ENCODE data around the gene HTRA3. TPM values are rescaled to one million over a fixed set of nuclear protein-coding genes. Genes with fewer than 3 reads are reported as not detected.

The HTRA3 gene
- total and polyA plus RNA-seq, 2 experiments from 2014 or later: 1.3 to 3.6 TPM

DNA sequence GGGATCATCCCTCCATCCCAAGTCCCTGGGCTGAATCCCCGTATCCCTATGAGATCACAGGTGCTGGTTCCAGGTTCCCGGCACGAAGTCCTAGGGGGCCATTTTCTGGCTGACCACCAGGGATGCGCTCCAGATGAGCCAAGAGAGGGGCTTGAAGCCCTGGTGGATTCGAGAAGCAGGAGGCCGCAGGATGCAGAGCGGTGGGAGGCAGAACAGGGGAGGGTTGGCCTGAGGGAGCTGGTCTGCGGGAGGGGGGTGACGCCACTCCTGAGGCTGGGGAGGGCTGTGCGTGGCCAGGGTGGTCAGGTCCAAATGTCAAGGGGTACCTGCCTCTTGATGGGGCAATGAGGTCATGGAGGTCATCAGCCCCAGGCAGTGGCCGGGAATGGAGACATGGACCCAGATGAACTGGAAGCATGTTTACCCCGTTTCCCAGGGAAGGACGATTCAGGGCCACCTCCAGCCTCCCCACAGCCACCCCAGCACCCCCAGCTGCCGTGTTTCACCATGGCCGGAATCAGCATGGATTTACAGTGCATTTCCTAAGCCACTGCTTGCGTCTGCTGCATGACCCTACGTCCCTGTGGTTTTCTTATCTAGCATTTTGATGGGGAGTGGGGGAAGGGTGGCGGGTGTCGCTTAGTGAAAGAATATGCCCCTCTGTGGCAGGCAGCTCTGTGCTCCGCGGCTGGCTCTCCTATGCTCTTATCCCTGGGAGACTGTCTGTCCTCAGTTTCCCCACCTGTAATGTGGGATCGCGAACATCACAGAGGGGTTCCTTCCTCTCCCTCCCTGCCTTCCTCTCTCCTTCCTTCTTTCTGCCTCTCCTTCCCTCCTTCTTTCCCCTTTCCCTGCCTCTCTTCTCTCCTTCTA is 17.0 kb upstream of the HTRA3 start (continued):
- TF ChIP-seq JUNB (IDR thresholded peaks at IDR 0.05; ENCODE audit: unreplicated experiment): no peak
- no peak for TF ChIP-seq CTCF (conservative IDR thresholded peaks at IDR 0.05; ENCODE audit: low read depth in 2 of 2)
- no peak for TF ChIP-seq ZNF331 (CRISPR knock-in tag; IDR thresholded peaks at IDR 0.05; ENCODE audit: low read depth)
- TF ChIP-seq POLR2AphosphoS5 (IDR thresholded peaks at IDR 0.05; ENCODE audit: low read depth): no peak
- TF ChIP-seq EZH2phosphoT487 (IDR thresholded peaks at IDR 0.05; ENCODE audit: unreplicated experiment): no peak

GRCh38 chr4:8254076-8254475 is 15.5 kb upstream of the HTRA3 start:
- Histone ChIP-seq H3K79me2 (replicated peaks; ENCODE audit: insufficient read depth) (no peaks in the 10 kb centered on the region), H3K4me1 (ENCODE audit: insufficient read depth) (no peaks in the 10 kb centered on the region), H4K20me1 (replicated peaks; ENCODE audit: insufficient read depth) (no peaks in the 10 kb centered on the region), H2AFZ (no peak overlapping the region), H3K27ac (ENCODE audit: low read depth) (no peak overlapping the region), H3F3A (replicated peaks; ENCODE audit: low read depth) (no peaks in the 10 kb centered on the region), H3K27me3 (ENCODE audit: insufficient read depth) (no peaks in the 10 kb centered on the region), H3K9me2 (ENCODE audit: insufficient read depth) (no peaks in the 10 kb centered on the region), H3K36me3 (ENCODE audit: insufficient read depth) (no peaks in the 10 kb centered on the region), H3K4me2 (no peak overlapping the region), H3K4me3 (no peak overlapping the region)
- no peaks in the 10 kb centered on the region; the same call in 2 of the 3 replicates for H3K9me3 Mint-ChIP-seq
- H3K4me3 Mint-ChIP-seq: no peak overlapping the region
- no peaks in the 10 kb centered on the region for H3K4me1 Mint-ChIP-seq
- H3K27ac Mint-ChIP-seq: no peak overlapping the region
- ATAC-seq (no peak), DNase-seq (ENCODE audit: low spot score) (no peak)
- H3K36me3 Mint-ChIP-seq (ENCODE audit: low read depth): no peaks in the 10 kb centered on the region
- peaks cover 12% of the 10 kb centered on the region for H3K27me3 Mint-ChIP-seq (ENCODE audit: insufficient read depth, low read depth, poor library complexity)
- TF ChIP-seq ZNF331 (CRISPR knock-in tag; IDR thresholded peaks at IDR 0.05; ENCODE audit: low read depth): no peak
- TF ChIP-seq POLR2AphosphoS5 (IDR thresholded peaks at IDR 0.05; ENCODE audit: low read depth): no peak
- TF ChIP-seq REST (IDR thresholded peaks at IDR 0.05; ENCODE audit: unreplicated experiment): no peak
- TF ChIP-seq JUNB (IDR thresholded peaks at IDR 0.05; ENCODE audit: unreplicated experiment): no peak
- TF ChIP-seq CTCF (conservative IDR thresholded peaks at IDR 0.05; ENCODE audit: low read depth in 2 of 2): no peak
- no peak for TF ChIP-seq ETS1 (IDR thresholded peaks at IDR 0.05)
- TF ChIP-seq NANOG (IDR thresholded peaks at IDR 0.05; ENCODE audit: borderline replicate concordance): no peak
- no peak for TF ChIP-seq CREB1 (CRISPR knock-in tag; IDR thresholded peaks at IDR 0.05; ENCODE audit: low read depth)
- TF ChIP-seq STAT1 (IDR thresholded peaks at IDR 0.05; ENCODE audit: unreplicated experiment): no peak
